AG09309 (cell line): ENCODE measurements around the gene ME2.
"Not testable (repeated sequence)": the region's sequence is repeated elsewhere in the genome, so short reads cannot be mapped to it uniquely, and the experiment has no call there.

ENCODE experiments used
- DNase-seq: peaks from one replicate; pipeline ENCODE4 v3.0.0-alpha.2; 2010; ENCODE audit warnings: low read depth
- H3K4me3 ChIP-seq: 2 replicates; pipeline ENCODE4 v1.5.1; 2011; ENCODE audit warnings: mild to moderate bottlenecking, low read depth, low read length, moderate library complexity; ENCODE audit not compliant: control insufficient read depth
- TF ChIP-seq, protein P1 (sequence below): IDR thresholded peaks from 2 replicates; pipeline ENCODE4 v1.5.1; 2011; ENCODE audit warnings: mild to moderate bottlenecking, low read depth, low read length, inconsistent platforms; ENCODE audit not compliant: insufficient read depth, control insufficient read depth; ENCODE audit errors: missing control alignments

The ME2 gene

DNA sequence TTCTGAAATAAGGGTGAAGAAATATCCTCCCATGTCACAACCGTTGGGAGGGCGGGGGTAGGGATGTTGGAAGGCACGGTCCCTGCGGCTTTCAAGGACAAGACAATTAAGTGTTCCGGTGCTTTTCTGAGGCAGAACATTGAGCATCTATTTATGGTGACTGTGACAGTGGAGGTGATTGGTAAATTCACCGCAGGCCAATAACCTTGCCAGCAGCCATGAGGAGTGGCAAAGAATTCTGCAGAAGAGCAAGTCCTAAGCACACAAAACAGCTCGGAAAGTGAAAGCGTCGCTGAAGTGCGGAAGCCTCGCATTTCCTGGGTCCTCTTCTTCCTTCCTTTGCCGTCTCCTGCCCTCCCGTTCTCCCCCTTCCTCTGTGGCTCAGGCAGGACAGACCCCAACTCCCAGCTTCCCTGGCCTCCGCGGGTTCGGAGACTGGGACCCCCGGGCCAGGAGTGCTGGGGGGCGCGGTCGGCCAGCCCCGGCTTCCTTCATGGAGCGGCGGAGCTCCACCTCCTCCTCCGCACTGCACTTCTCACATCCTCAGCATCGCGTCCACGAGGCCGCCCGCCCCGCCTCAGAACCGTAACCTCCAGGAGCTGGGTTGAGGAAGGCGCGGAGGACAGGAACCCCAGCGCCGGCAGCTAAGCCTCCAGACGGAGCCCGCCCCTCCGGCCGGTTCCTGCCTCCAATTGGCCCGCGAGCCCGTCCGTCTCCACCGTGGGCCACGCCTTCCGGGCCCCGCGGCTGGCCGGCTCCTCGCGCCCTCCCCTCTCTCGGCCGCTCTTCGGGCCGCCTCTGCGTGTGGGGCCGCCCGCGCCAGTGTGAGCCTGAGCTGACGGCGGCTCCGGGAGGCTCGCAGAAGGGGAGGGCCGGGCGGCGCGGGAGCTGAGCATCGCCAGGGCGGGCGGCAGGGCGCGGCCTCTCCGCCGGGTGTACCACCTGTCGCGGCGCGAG lies at the start of gene ME2:
Gene ME2 (plus strand): TSS at position 774 of the 957 bp plus-strand sequence. CDS start 16,703 bp downstream, outside the sequence.
- DNase-seq: peak; percentile 45
- TF ChIP-seq, protein P1, sequence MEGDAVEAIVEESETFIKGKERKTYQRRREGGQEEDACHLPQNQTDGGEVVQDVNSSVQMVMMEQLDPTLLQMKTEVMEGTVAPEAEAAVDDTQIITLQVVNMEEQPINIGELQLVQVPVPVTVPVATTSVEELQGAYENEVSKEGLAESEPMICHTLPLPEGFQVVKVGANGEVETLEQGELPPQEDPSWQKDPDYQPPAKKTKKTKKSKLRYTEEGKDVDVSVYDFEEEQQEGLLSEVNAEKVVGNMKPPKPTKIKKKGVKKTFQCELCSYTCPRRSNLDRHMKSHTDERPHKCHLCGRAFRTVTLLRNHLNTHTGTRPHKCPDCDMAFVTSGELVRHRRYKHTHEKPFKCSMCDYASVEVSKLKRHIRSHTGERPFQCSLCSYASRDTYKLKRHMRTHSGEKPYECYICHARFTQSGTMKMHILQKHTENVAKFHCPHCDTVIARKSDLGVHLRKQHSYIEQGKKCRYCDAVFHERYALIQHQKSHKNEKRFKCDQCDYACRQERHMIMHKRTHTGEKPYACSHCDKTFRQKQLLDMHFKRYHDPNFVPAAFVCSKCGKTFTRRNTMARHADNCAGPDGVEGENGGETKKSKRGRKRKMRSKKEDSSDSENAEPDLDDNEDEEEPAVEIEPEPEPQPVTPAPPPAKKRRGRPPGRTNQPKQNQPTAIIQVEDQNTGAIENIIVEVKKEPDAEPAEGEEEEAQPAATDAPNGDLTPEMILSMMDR: no peak
- peak within 1 kb of the TSS; percentile 88 for H3K4me3 ChIP-seq

DNA sequence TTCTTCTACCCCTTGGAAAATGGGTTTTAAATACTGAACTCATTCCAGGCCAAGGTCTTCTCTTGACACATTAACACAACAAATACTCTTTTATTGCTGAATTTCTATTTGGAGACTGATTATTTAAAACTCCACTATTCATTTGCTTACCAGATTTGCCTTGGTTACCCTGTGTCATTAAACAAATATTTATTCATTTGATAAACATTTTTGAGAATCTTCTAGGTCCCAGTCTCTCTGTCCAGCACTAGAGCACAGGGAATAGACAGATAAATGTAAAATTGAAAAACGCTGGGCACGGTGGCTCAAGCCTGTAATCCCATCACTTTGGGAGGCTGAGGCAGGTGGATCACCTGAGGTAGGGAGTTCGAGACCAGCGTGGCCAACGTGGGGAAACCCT lies 49.3 kb upstream of the ME2 start:
- DNase-seq: no peak
- no peak overlapping the region for H3K4me3 ChIP-seq
- TF ChIP-seq, protein P1: no peak

DNA sequence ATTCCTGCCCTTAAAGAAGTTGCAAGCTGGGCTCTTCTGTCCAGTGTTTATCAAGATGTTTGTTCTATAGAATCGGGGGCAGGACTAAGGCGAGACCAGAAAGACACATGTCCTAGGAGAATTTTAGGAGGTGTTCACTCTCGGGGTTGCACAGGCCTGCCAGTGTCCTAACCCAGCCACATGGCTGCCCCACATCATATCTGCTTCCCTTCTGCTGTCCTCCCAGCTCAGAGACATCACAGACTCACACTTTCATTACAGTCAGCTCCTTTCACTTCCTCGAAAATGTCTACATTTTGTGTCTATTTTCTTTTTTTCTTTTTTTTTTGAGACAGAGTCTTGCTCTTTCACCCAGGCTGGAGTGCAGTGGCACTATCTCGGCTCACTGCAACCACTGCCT lies 48.4 kb upstream of the ME2 start:
- H3K4me3 ChIP-seq: no peak overlapping the region
- TF ChIP-seq, protein P1: no peak

DNA sequence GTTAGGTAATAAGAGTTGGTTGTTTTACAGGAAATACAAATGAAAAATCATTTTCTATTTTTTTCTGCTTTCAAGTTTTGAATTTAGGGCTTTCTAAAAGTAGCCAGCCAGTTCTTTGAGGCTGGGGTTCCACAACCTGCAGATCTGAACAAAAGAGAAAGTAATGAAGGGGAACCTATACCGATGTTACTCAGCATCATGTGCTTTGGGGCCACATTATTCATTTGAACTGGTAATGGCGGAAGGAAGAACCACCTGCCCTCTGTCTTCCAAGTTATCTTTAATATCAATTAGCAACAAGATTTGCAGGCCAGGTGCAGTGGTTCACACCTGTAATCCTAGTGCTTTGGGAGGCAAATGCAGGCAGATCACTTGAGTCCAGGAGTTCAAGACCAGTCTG lies 46.2 kb upstream of the ME2 start:
- DNase-seq: no peak
- TF ChIP-seq, protein P1: no peak
- H3K4me3 ChIP-seq: no peak overlapping the region

More for the DNA sequence above, 48.4 kb upstream of the ME2 start:
- DNase-seq: no peak

DNA sequence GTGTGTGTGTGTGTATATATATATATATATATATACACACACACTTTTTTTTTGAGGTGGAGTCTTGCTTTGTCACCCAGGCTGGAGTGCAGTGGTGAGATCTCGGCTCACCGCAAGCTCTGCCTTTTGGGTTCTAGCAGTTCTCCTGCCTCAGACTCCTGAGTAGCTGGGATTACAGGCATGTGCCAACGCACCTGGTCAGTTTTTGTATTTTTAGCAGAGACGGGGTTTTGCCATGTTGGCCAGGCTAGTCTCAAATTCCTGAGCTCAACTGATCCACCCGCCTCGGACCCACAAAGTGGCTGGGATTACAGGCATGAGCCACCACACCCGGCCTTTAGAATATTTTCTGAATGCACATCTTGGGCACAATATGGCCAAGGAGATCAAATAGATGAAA lies 45.4 kb upstream of the ME2 start:
- not testable (repeated sequence) for H3K4me3 ChIP-seq, DNase-seq

DNA sequence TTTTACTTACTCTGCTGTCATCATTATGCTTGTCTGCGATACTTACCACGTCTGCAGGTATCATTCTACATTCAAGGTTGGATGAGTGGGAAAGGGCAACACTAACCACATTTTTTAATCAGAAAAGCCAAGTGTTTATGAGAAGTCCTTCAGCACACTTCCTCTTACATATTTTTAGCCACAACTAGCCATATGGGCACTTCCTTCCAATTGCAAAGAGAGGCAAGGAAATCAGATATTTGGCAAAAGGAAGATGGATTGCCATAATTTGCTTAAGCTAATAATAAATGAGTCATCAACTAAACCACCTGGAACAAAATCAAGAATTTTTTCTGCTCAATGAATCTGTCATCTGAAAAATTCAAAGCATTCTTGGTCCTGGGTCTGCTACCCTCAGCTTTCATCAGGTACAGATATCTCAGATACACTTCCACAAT lies 42.4 kb upstream of the ME2 start:
- DNase-seq: no peak
- H3K4me3 ChIP-seq: no peak overlapping the region
- TF ChIP-seq, protein P1: no peak

DNA sequence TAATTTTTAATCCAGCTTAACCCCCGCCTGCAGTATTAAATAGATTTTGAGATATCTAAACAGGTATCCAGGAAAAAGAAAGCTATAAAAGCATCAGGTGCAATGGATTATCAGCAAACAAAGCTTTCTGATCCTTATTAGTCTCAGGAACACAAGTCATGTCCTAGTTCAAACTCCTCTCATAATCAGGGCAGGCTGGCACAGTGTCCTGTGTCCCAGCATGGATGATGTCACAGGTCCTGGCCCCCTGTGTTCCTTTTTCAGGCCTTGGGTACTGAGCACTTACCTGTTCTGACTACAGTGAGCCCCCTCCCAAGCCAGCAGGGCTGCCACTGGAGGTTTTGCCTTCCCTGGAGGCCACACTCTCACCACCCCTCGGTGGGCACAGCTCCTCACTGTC lies 39.6 kb upstream of the ME2 start:
- TF ChIP-seq, protein P1: no peak

More for the DNA sequence above, 39.6 kb upstream of the ME2 start:
- H3K4me3 ChIP-seq: no peak overlapping the region
- DNase-seq: no peak
